Calu3 (cell line): ENCODE data around the gene HEMGN. TPM values are rescaled to one million over a fixed set of nuclear protein-coding genes. Genes with fewer than 3 reads are reported as not detected.
"Not testable (repeated sequence)": the region's sequence is repeated elsewhere in the genome, so short reads cannot be mapped to it uniquely, and the experiment has no call there.

Source experiments
- BruUV-seq: library from RNA; stranded (reverse); fragments of 400-500 nt; replicated peaks from 2 replicates; lab custom pipeline; 2021; lab: Mats Ljungman, UMichigan
- CTCF ChIA-PET: fragments of 300-600 bp; sonication (Branson Sonifier 250); formaldehyde crosslinking; loops from one replicate; lab custom pipeline; 2022; ENCODE audit warnings: antibody characterized with exemption; lab: Charles Lee
- DNase-seq: peaks from one replicate; pipeline ENCODE4 v3.0.0; 2022
- H3K27ac Mint-ChIP-seq: one replicate; pipeline ENCODE4 v1.8.0; 2022; ENCODE audit warnings: mixed read lengths; ENCODE audit not compliant: unreplicated experiment
- H3K27me3 Mint-ChIP-seq: one replicate; pipeline ENCODE4 v1.8.0; 2022; ENCODE audit warnings: mixed read lengths; ENCODE audit not compliant: unreplicated experiment
- H3K36me3 Mint-ChIP-seq: one replicate; pipeline ENCODE4 v1.8.0; 2022; ENCODE audit warnings: mild to moderate bottlenecking, moderate library complexity, mixed read lengths; ENCODE audit not compliant: insufficient read depth, unreplicated experiment
- H3K4me1 Mint-ChIP-seq: one replicate; pipeline ENCODE4 v1.8.0; 2022; ENCODE audit warnings: mild to moderate bottlenecking, low read depth, mixed read lengths; ENCODE audit not compliant: unreplicated experiment
- H3K4me3 Mint-ChIP-seq: one replicate; pipeline ENCODE4 v1.8.0; 2022; ENCODE audit warnings: mild to moderate bottlenecking, low read depth, moderate library complexity, mixed read lengths; ENCODE audit not compliant: unreplicated experiment
- H3K9me3 Mint-ChIP-seq: one replicate; pipeline ENCODE4 v1.8.0; 2022; ENCODE audit warnings: low read depth, mixed read lengths; ENCODE audit not compliant: unreplicated experiment
- intact Hi-C: fragments of 100-400 bp; cut with micrococcal nuclease; formaldehyde crosslinking; loops from one replicate; pipeline ENCODE4 v1.10.0; 2022; ENCODE audit not compliant: unreplicated experiment
- total RNA-seq: library from RNA; stranded (reverse); gene quantifications from 2 replicates; pipeline ENCODE4 v1.2.3, GENCODE V29; 2022
- TF ChIP-seq, protein P1 (sequence below): fragments of 200-600 bp; IDR thresholded peaks from one replicate; pipeline ENCODE4 v1.8.0; 2022; ENCODE audit warnings: antibody characterized with exemption; ENCODE audit not compliant: unreplicated experiment

HEMGN gene
- total RNA-seq, 1 experiment from 2014 or later = not detected

DNA sequence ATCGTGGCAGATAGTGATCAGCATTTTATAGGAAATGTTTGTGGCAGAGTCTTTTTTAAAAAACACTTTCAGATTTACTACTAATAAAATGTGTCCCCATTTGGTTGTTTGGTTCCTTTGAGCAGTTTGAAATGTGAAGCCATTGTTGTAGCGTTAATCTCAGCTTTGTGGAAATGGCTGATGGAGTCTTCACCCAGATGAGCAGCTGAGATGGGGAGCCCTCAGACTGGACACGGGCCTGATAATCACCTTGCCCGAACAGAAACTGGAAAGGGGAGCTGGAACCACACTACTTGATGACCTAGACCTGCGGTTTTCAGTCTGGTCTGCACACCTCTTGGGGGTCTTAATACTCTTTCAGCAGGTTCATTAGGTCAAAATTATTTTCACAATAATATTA lies 24.6 kb upstream of the HEMGN start:
- no peak for DNase-seq
- Mint-ChIP-seq H3K4me3 (no peak overlapping the region), H3K9me3 (no peaks in the 10 kb centered on the region), H3K36me3 (no peaks in the 10 kb centered on the region), H3K27me3 (peaks cover 33% of the 10 kb centered on the region), H3K27ac (no peak overlapping the region), H3K4me1 (no peaks in the 10 kb centered on the region)
- TF ChIP-seq, protein P1, sequence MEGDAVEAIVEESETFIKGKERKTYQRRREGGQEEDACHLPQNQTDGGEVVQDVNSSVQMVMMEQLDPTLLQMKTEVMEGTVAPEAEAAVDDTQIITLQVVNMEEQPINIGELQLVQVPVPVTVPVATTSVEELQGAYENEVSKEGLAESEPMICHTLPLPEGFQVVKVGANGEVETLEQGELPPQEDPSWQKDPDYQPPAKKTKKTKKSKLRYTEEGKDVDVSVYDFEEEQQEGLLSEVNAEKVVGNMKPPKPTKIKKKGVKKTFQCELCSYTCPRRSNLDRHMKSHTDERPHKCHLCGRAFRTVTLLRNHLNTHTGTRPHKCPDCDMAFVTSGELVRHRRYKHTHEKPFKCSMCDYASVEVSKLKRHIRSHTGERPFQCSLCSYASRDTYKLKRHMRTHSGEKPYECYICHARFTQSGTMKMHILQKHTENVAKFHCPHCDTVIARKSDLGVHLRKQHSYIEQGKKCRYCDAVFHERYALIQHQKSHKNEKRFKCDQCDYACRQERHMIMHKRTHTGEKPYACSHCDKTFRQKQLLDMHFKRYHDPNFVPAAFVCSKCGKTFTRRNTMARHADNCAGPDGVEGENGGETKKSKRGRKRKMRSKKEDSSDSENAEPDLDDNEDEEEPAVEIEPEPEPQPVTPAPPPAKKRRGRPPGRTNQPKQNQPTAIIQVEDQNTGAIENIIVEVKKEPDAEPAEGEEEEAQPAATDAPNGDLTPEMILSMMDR = no peak
- CTCF ChIA-PET = interaction anchor here (0.6 to 1.5 kb wide), 2 partner anchors 10 to 11 kb away, joined by 3 to 4 read pairs; no protein-coding TSS in a partner anchor
- BruUV-seq = no TSS peak
- intact Hi-C loops = no loop called here

DNA sequence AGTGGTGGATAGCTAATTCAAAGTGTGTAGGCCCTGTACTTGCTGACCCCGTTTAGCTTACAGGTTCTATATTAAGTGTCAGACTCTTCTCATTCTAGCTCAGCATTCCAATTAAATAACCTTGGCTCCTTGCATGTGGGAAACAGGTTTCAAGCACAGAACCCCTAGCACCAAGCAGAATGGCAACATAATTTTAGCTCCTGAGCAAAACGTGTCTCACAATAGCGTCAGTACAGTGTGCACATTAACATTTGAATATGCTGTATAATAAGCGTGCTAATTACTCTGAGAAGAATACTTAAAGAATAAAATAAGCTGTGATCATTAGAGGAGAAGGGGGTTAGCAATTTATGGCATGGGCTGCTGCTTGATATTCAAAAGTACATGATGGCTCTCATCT lies 24.2 kb upstream of the HEMGN start:
- Mint-ChIP-seq H3K27ac (no peak overlapping the region), H3K4me1 (no peaks in the 10 kb centered on the region), H3K4me3 (no peak overlapping the region), H3K27me3 (peaks cover 29% of the 10 kb centered on the region), H3K36me3 (no peaks in the 10 kb centered on the region), H3K9me3 (no peaks in the 10 kb centered on the region)
- TF ChIP-seq, protein P1 = no peak
- BruUV-seq = no TSS peak
- DNase-seq = no peak
- CTCF ChIA-PET = interaction anchor here (0.6 to 1.5 kb wide), 2 partner anchors 10 to 11 kb away, joined by 3 to 4 read pairs; no protein-coding TSS in a partner anchor
- intact Hi-C loops = no loop called here

DNA sequence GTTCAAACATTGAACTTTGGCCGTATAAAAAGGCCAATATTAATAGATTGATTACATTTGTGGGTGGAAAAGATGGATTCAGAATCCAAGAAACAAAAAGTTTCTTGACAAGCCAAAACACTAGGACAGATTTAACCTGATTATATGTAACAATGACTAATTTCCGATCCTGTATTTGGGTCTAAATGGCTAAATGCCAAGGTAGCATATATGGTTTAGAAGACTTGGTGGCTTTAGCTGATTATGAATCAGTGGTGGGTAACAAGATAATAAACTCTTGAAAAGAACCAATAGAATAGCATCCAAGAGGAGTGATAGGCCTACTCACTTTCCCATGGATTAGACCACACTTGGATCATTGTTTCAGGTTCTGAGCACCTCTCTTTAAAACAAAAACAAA lies 23.4 kb upstream of the HEMGN start:
- intact Hi-C loops = no loop called here
- Mint-ChIP-seq H3K27ac (no peak overlapping the region), H3K36me3 (no peaks in the 10 kb centered on the region), H3K9me3 (no peaks in the 10 kb centered on the region), H3K4me1 (no peaks in the 10 kb centered on the region), H3K4me3 (no peak overlapping the region), H3K27me3 (peaks cover 28% of the 10 kb centered on the region)
- CTCF ChIA-PET = no interaction called here
- TF ChIP-seq, protein P1 = no peak
- no TSS peak for BruUV-seq
- no peak for DNase-seq

DNA sequence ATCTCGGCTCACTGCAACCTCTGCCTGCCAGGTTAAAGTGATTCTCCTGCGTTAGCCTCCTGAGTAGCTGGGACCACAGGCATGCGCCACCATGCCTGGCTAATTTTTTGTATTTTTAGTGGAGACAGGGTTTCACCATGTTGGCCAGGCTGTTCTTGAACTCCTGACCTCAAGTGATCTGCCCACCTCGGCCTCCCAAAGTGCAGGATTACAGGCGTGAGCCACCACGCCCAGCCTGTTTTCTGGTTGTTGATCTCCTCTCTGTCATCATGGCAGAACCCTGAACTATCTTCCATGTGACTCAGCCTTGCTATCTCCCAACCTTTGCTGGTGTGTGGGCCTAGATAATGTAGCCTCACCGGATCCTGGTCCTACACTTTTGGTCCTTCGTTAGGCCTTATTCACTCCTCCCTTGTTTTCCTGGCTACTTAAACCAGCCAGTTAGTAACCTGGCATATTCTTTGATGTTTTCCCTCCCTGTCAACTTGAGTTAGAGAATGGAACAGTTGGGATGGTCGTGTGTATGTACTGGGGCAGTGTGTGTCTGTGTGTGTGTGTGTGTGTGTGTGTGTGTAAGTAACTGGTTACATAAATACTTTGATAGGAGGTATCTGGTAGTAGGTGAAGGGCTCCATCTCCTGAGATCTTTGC lies 22.8 kb upstream of the HEMGN start:
- intact Hi-C loops, H3K4me1 Mint-ChIP-seq, BruUV-seq, H3K4me3 Mint-ChIP-seq, H3K36me3 Mint-ChIP-seq, H3K9me3 Mint-ChIP-seq, H3K27ac Mint-ChIP-seq, CTCF ChIA-PET, DNase-seq: not testable (repeated sequence)
- H3K27me3 Mint-ChIP-seq = peaks cover 22% of the 10 kb centered on the region

DNA sequence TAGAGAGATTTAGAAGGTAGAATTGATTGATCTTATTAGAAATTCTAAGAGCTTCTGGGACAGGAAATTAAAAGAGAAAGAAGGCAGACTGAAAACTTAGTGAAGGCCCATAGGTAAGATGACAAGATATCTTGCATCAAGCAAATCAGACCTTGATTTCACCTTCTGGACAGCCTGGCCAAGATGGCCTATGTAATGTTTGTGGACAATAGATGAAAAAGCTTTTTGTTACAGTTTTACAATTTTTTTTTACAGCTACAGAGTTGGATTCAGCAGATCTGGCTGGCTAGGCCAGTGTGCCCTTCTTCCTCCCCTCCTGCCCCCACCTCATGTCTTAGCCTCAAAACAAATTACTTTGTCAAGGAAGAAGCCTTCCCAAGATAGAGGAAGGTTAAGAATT lies 21.6 kb upstream of the HEMGN start:
- intact Hi-C loops = no loop called here
- H3K27me3 Mint-ChIP-seq = peaks cover 10% of the 10 kb centered on the region
- CTCF ChIA-PET = interaction anchor here (0.6 kb wide), 1 partner anchor 313 kb away, joined by 3 read pairs; no protein-coding TSS in a partner anchor

More for the DNA sequence above, 21.6 kb upstream of the HEMGN start:
- no peak overlapping the region for H3K27ac Mint-ChIP-seq
- no peaks in the 10 kb centered on the region for H3K9me3 Mint-ChIP-seq
- DNase-seq = no peak
- H3K4me3 Mint-ChIP-seq = no peak overlapping the region
- TF ChIP-seq, protein P1 = no peak
- no peaks in the 10 kb centered on the region for H3K4me1 Mint-ChIP-seq
- H3K36me3 Mint-ChIP-seq = no peaks in the 10 kb centered on the region
- BruUV-seq = no TSS peak
